Activated naive CD8-positive, alpha-beta T cell (primary cell): ENCODE data around the gene RILPL2.
"Not testable (repeated sequence)": the region's sequence is repeated elsewhere in the genome, so short reads cannot be mapped to it uniquely, and the experiment has no call there.

Experiments used
- H3K27ac Mint-ChIP-seq: one replicate; pipeline ENCODE4 v1.8.0; 2021; ENCODE audit warnings: mixed read lengths
- H3K27me3 Mint-ChIP-seq: one replicate; pipeline ENCODE4 v1.8.0; 2021; ENCODE audit warnings: mixed read lengths
- H3K36me3 Mint-ChIP-seq: one replicate; pipeline ENCODE4 v1.8.0; 2021; ENCODE audit warnings: mixed read lengths
- H3K4me1 Mint-ChIP-seq: one replicate; pipeline ENCODE4 v1.8.0; 2021; ENCODE audit warnings: low read depth, mixed read lengths
- H3K4me3 Mint-ChIP-seq: one replicate; pipeline ENCODE4 v1.8.0; 2021; ENCODE audit warnings: mild to moderate bottlenecking, mixed read lengths
- H3K9me3 Mint-ChIP-seq: one replicate; pipeline ENCODE4 v1.8.0; 2021; ENCODE audit warnings: low read depth, mixed read lengths

Gene RILPL2

DNA sequence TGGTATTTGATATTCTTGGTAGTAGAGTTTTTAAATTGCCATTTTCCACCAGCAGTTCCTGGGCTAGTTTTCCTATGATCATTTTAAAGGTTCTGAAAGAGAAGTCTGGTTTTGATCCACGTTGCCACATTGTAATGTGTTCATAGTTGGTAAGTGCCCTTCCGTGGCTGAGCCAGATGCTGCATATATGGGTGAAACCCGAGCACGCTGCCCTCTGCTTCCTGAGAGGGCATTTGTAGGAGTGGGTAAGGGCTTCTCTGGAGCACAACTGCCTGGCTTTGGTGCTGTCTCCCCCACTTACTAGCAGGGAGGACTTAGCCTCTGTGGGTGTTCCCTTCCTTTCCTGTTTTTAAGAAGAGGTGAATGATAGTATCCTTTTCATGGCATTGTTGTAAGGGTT, 28.6 kb upstream of the RILPL2 start:
- no peak overlapping the region for H3K27ac Mint-ChIP-seq
- no peaks in the 10 kb centered on the region for H3K36me3 Mint-ChIP-seq

DNA sequence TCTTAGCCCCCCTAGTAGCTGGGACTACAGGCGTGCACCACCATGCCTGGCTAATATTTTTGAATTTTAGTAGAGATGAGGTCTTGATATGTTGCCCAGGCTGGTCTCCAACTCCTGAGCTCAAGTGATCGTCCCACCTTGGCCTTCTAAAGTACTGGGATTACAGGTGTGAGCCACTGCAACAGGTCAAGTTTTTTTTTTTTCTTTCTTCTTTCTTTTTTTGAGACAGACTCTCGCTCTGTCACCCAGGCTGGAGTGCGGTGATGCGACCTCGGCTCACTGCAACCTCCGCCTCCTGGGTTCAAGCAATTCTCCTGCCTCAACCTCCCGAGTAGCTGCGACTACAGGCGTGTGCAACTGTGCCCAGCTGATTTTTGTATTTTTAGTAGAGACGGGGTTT, 26.7 kb upstream of the RILPL2 start:
- H3K4me1 Mint-ChIP-seq = peaks cover 39% of the 10 kb centered on the region
- H3K36me3 Mint-ChIP-seq, H3K9me3 Mint-ChIP-seq, H3K4me3 Mint-ChIP-seq, H3K27me3 Mint-ChIP-seq, H3K27ac Mint-ChIP-seq: not testable (repeated sequence)

More for the DNA sequence above, 28.6 kb upstream of the RILPL2 start:
- H3K27me3 Mint-ChIP-seq = no peaks in the 10 kb centered on the region
- peaks cover 27% of the 10 kb centered on the region for H3K4me1 Mint-ChIP-seq
- H3K9me3 Mint-ChIP-seq = no peaks in the 10 kb centered on the region
- no peak overlapping the region for H3K4me3 Mint-ChIP-seq

DNA sequence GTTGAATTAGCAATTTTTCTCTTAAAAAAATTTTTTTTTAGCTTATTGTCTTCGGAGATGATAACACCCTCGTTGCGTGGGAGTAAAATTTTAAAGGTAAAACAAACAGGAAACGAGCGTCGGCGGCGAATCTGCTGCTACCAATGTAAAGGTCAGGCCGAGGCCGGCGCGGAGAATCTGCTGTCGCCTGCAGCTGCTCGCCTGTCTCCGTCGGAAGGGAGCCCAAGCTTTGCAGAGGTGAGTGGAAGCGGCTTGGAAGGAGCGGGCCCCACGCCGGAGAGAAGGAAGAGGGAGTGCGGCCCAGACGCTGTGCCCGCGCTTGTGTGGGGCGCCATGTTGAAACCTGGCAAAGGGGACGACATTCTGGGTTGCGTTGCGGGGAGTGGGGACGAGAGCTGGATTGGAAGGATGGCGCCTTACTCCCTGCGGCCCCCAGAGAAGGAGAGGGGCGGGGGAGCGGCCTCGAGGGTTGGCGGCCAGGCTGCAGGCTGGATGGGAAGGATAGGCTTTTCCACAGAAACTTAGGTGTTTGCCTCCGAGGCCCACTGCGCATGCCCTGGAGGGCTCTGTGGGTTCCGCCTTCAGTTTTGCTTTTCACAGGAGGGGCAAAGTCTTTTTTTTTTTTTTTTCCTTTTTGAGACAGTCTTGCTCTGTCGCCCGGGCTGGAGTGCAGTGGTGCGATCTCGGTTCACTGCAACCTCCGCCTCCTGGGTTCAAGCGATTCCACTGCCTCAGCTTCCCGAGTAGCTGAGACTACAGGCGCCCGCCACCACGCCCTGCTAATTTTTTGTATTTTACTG, 21.7 kb upstream of the RILPL2 start, which contains the start of gene SNRNP35:
TSS of gene SNRNP35 (plus strand) at position 160 of the 800 bp plus-strand sequence. CDS start 7,402 bp downstream, outside the sequence.
- H3K27ac Mint-ChIP-seq = peak within 1 kb of the TSS; percentile 100
- peak within 1 kb of the TSS; percentile 99 for H3K4me3 Mint-ChIP-seq
- no peaks in the 10 kb centered on the region for H3K9me3 Mint-ChIP-seq
- no peaks in the 10 kb centered on the region for H3K27me3 Mint-ChIP-seq
- H3K36me3 Mint-ChIP-seq = no peaks in the 10 kb centered on the region
- peaks cover 31% of the 10 kb centered on the region for H3K4me1 Mint-ChIP-seq

DNA sequence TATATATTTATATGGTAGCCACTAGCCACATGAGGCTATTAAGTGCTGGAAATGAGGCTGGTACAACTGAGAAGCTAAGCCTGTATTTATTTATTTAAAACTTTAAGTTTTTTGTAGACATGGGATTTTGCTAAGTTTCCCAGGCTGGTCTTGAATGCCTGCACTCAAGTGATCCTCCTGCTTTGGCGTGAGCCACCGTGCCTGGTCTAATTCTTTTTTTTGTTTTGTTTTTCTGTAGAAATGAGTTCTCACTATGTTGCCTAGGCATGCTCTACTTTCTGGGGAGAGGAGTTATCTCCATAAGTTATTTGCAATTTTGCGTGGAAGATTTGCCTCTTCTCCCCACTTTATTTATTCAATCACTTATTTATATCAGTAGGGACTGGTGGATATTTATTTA, 16.7 kb upstream of the RILPL2 start:
- H3K27ac Mint-ChIP-seq = no peak overlapping the region
- peaks cover 18% of the 10 kb centered on the region for H3K4me1 Mint-ChIP-seq
- no peaks in the 10 kb centered on the region for H3K27me3 Mint-ChIP-seq
- no peaks in the 10 kb centered on the region for H3K36me3 Mint-ChIP-seq
- no peak overlapping the region for H3K4me3 Mint-ChIP-seq
- H3K9me3 Mint-ChIP-seq = no peaks in the 10 kb centered on the region

DNA sequence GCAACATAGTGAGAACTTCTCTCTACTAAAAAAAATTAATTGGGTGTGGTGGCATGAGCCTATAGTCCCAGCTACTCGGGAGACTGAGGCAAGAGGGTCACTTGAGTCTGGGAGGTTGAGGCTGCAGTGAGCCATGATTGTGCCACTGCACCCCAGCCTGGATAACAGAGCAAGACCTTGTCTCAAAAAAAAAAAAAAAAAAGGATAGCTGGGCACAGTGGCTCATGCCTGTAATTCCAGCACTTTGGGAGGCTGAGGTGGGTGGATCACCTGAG, 15.7 kb upstream of the RILPL2 start:
- not testable (repeated sequence) for H3K36me3 Mint-ChIP-seq, H3K27me3 Mint-ChIP-seq, H3K4me3 Mint-ChIP-seq, H3K9me3 Mint-ChIP-seq, H3K27ac Mint-ChIP-seq
- peaks cover 18% of the 10 kb centered on the region for H3K4me1 Mint-ChIP-seq

DNA sequence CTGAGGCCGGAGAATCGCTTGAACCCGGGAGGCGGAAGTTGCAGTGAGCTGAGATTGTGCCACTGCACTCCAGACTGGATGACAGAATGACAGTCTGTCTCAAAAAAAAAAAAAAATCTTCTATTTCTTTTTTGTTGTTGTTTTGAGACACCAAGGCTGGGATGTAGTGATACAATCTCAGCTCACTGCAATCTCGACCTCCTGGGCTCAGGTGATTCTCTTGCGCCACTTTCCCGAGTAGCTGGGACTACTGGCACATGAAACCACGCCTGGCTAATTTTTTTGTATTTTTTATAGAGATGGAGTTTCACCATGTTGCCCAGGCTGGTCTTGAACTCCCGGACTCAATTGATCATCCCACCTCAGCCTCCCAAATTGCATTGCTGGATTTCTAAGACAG, 14.2 kb upstream of the RILPL2 start:
- Mint-ChIP-seq H3K36me3 (no peaks in the 10 kb centered on the region), H3K27me3 (no peaks in the 10 kb centered on the region), H3K27ac (no peak overlapping the region), H3K4me3 (no peak overlapping the region), H3K4me1 (peaks cover 23% of the 10 kb centered on the region), H3K9me3 (no peaks in the 10 kb centered on the region)

DNA sequence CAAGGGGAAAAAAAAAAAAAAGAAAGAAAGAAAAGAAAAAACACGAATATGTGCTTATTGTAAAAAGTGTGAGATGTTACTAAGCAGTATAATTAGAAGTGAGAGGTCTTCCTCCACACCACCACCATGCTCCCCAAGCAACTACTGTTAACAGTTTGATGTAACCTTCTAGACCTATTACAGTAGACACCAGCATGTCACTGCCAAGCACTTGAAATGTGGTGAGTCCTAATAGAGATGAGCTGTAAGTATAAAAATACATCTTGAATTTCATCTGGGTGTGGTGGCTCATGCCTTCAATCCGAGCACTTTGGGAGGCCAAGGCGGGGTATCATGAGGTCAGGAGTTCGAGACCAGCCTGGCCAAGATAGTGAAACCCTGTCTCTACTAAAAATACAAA, 13.4 kb upstream of the RILPL2 start:
- no peak overlapping the region for H3K4me3 Mint-ChIP-seq
- no peaks in the 10 kb centered on the region for H3K9me3 Mint-ChIP-seq
- peak overlapping the region; percentile 67 for H3K27ac Mint-ChIP-seq
- H3K4me1 Mint-ChIP-seq = peaks cover 25% of the 10 kb centered on the region
- H3K27me3 Mint-ChIP-seq = no peaks in the 10 kb centered on the region
- no peaks in the 10 kb centered on the region for H3K36me3 Mint-ChIP-seq

DNA sequence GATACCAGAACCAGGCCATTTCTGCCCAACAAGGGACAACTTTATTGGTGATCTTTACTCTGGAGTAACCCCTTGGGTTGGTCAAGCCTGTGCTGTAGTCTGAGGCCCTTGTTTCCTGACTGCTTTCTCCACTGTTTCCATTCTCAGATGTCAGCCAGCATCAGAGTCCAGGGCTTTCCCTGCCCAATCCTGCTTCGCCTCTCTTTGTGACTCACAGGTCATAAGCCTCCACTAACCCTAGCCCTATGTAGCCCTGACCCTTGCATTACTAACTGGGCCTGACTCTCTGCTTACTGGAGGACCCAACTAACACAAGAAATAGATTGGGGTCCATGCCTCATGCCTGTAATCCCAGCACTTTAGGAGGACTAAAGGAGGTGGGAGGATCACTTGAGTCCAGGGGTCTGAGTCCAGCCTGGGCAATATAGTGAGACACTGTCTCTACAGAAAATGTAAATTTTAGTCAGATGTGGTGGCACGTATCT, 12.8 kb upstream of the RILPL2 start:
- Mint-ChIP-seq H3K27me3 (no peaks in the 10 kb centered on the region), H3K4me3 (peak overlapping the region; percentile 27), H3K9me3 (no peaks in the 10 kb centered on the region), H3K4me1 (peaks cover 25% of the 10 kb centered on the region), H3K36me3 (no peaks in the 10 kb centered on the region), H3K27ac (peak overlapping the region; percentile 67)

DNA sequence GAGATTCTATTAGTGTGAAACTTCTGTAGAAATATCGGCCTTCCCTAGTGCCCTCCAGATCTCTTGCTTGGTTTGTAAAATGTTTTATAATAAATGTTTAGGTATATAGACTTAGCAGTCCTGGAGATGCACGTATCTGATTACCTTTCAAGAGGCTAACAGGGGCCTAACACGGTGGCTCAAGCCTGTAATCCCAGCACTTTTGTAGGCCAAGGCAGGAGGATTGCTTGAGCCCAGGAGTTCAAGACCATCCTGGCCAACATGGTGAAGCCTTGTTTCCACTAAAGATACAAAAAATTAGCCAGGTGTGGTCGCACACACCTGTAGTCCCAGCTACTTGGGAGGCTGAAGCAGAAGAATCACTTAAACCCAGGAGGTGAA, 9.8 kb upstream of the RILPL2 start:
- peak overlapping the region; percentile 28 for H3K27ac Mint-ChIP-seq
- no peaks in the 10 kb centered on the region for H3K9me3 Mint-ChIP-seq
- H3K27me3 Mint-ChIP-seq = no peaks in the 10 kb centered on the region
- H3K4me3 Mint-ChIP-seq = no peak overlapping the region
- peaks cover 25% of the 10 kb centered on the region for H3K4me1 Mint-ChIP-seq
- no peaks in the 10 kb centered on the region for H3K36me3 Mint-ChIP-seq

DNA sequence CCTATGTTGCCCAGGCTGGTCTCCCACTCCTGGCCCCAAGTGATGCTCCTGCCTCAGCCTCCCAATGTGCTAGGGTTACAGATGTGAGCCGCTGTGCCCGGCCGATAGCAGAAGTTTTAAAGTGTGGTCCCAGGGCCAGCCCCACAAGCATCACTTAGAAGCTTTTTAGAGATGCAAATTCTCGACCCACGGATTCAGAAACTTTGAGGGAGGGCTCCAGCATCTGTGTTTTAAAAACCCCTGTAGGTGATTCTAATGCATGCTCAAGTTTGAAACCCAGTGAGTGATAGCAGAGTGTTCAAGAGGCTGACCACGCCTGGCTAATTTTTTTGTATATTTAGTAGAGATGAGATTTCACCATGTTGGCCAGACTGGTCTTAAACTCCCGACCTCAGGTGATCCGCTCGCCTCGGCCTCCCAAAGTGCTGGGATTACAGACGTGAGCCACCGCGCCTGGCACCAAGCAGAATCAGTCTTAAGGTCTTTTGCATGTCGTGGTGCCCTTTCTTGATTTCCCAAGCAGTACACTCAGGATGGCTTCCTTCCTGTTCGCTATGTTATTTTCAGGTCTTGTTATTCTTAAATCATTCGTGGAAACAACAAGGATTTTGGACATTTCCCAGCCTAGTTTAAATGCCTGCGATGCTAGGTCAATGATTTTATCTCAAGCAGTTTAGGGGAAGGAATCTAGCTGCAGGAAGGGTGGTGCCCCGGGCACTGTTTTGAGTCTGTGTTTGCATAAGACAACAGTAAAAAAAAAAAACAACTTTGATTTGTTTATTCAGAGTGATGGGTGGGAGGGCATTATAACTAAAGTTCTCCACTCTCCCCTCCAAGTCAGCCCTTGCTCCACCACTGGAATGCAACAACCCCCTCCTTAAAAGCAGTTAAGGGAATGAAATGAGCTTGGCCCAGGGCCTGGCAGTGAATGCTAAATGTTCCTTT, 9.2 kb upstream of the RILPL2 start:
- Mint-ChIP-seq H3K4me3 (peak overlapping the region; percentile 23), H3K4me1 (peaks cover 25% of the 10 kb centered on the region), H3K27ac (no peak overlapping the region), H3K36me3 (no peaks in the 10 kb centered on the region), H3K27me3 (no peaks in the 10 kb centered on the region), H3K9me3 (no peaks in the 10 kb centered on the region)

DNA sequence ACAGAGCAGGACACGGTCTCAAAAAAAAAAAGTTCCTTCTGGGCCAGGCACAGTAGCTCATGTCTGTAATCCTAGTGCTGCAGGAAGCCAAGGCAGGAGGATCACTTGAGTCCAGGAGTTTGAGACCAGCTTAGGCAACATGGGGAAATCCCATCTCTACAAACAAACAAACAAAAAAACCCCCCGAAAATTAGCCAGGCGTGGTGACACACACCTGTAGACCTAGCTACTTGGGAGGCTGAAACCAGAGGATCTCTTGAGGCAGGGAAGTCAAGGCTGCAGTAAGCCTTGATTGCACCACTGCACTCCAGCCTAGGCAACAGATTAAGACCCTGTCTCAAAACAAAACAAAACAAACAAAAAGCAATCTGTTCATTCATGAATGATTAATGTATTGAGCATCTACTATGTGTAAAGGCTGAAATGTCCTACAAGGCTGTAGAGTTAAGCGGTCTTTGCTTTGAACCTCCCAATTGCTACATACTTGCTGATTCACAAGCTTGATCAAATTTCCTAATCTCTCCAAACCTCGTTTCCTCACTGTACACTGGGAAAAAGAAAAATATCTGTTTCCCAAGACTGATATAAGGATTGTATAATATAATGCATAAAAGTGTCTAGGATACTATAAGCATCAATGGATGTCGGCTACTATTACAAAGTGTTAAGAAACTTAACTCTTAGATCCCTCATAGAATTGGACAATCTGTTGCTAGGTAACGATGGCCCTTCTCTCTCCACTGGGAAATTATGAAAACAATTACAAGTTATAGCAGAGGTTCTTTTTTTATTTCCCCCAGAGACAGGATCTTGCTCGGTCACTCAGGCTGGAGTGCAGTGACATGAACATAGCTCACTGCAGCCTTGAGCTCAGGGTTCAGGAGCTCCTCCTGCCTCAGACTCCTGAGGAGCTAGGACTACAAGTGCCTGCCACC, 7.9 kb upstream of the RILPL2 start:
- Mint-ChIP-seq H3K27ac (no peak overlapping the region), H3K4me3 (no peak overlapping the region), H3K36me3 (no peaks in the 10 kb centered on the region), H3K9me3 (no peaks in the 10 kb centered on the region), H3K4me1 (peaks cover 20% of the 10 kb centered on the region), H3K27me3 (no peaks in the 10 kb centered on the region)

DNA sequence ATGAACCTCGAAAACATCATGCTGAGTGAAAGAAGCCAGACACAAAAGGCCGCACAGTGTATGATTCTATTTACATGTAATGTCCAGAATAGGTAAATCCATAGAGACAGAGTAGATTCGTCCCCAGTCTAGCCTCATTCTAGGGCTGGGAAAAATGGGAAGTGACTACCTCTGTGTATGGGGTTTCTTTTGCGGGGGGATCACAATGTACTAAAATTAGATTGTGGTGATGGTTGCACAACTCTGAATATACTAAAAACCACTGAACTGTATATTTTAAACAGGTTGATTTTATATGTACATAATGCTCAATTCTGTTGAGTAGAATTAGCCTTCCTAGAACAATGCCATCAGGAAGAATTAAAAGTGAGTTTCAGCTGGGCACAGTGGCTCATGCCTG, 6.3 kb upstream of the RILPL2 start:
- no peak overlapping the region for H3K27ac Mint-ChIP-seq
- no peaks in the 10 kb centered on the region for H3K36me3 Mint-ChIP-seq
- H3K4me1 Mint-ChIP-seq = peaks cover 7% of the 10 kb centered on the region
- H3K9me3 Mint-ChIP-seq = no peaks in the 10 kb centered on the region
- no peaks in the 10 kb centered on the region for H3K27me3 Mint-ChIP-seq
- H3K4me3 Mint-ChIP-seq = no peak overlapping the region

DNA sequence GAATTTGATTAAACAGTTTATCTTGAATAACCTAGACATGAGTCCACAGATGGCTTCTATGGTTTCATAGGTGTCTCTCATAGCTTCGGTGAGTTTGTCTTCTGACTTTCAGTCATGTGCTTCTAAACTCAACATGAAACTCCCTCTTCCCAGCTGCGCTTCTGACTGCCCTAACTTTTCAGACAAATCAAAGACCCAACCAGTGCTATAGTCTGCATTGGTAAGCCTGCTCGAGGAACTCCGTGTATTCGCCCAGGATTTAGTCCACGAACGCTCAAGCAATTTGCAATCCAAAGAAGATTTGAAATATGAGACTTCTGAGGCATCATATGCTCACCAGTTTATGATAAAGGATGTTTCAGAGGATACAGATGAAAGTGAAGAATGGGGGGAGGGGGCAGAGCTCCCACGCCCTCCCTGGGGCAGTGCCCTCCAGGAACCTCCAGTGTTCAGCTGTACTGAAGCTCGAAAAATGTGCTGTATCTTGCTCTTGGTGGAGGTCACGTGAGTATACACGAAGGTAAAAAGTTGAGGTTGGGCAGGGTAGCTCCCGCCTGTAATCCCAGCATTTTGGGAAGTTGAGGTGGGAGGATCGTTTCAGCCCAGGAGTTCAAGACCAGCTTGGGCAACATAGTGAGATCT, 5.2 kb upstream of the RILPL2 start:
- Mint-ChIP-seq H3K36me3 (no peaks in the 10 kb centered on the region), H3K27me3 (no peaks in the 10 kb centered on the region), H3K27ac (no peak overlapping the region), H3K4me1 (peaks cover 13% of the 10 kb centered on the region), H3K9me3 (no peaks in the 10 kb centered on the region), H3K4me3 (no peak overlapping the region)

DNA sequence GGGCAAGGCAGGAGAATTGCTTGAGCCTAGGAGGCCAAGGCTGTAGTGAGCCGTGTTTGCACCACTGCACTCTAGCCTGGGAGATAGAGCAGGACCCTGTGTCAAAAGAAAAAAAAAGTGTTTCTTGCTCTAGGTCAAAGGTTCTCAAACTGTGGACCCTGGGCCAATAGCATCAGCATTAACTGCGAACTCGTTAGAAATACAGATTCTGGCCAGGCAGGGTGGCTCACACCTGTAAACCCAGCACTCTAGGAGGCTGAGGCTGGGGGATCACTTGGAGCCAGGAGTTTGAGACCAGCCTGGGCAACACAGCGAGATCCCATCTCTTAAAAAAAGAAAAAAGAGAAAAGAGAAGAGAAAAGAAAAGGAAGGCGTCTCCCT, 858 bp downstream of the RILPL2 start:
- Mint-ChIP-seq H3K4me3 (peak overlapping the region; percentile 98), H3K4me1 (peaks cover 37% of the 10 kb centered on the region), H3K9me3 (no peaks in the 10 kb centered on the region), H3K27ac (peak overlapping the region; percentile 96), H3K36me3 (peaks cover 9% of the 10 kb centered on the region), H3K27me3 (no peaks in the 10 kb centered on the region)
